Left hindlimb (tissue), 1 donor: ENCODE measurements around the gene MAP4K1.

Experiments
- DNase-seq: peaks from one replicate; pipeline ENCODE4 v3.0.0-alpha.2; 2018

MAP4K1 gene

GRCh38 chr19:38617764-38618589 is at the start of gene MAP4K1:
MAP4K1 (minus strand) TSS chr19:38617953; CDS start chr19:38617895, 58 bp downstream.
- no peak for DNase-seq

- peak; percentile 83 for DNase-seq
Observed at GRCh38 chr19:38666663-38667511, 49.1 kb upstream of the MAP4K1 start.

- DNase-seq, result peak; percentile 78
Observed at GRCh38 chr19:38665950-38666662, 48.4 kb upstream of the MAP4K1 start.

GRCh38 chr19:38665219-38665931 is 47.6 kb upstream of the MAP4K1 start:
- DNase-seq, result no peak

- no peak for DNase-seq
Observed at GRCh38 chr19:38664503-38665211, 46.9 kb upstream of the MAP4K1 start.

GRCh38 chr19:38663957-38664502 is 46.3 kb upstream of the MAP4K1 start:
- DNase-seq, result no peak

- DNase-seq, result no peak
Observed at GRCh38 chr19:38663156-38663651, 45.5 kb upstream of the MAP4K1 start.

GRCh38 chr19:38662537-38663155 is 44.9 kb upstream of the MAP4K1 start:
- DNase-seq, result no peak

- DNase-seq, result no peak
Observed at GRCh38 chr19:38661996-38662395, 44.2 kb upstream of the MAP4K1 start.

- no peak for DNase-seq
Observed at GRCh38 chr19:38661136-38661535, 43.4 kb upstream of the MAP4K1 start.

- no peak for DNase-seq
Observed at GRCh38 chr19:38660724-38661123, 43.0 kb upstream of the MAP4K1 start.

- DNase-seq, result peak; percentile 61
Observed at GRCh38 chr19:38658462-38659306, 40.9 kb upstream of the MAP4K1 start.

- no peak for DNase-seq
Observed at GRCh38 chr19:38657633-38658222, 40.0 kb upstream of the MAP4K1 start.

GRCh38 chr19:38656171-38656981 is 38.6 kb upstream of the MAP4K1 start:
- no peak for DNase-seq

- DNase-seq, result no peak
Observed at GRCh38 chr19:38655148-38655824, 37.5 kb upstream of the MAP4K1 start.

- no peak for DNase-seq
Observed at GRCh38 chr19:38654628-38655055, 36.9 kb upstream of the MAP4K1 start.

GRCh38 chr19:38653028-38653571 is 35.3 kb upstream of the MAP4K1 start:
- DNase-seq, result no peak
